ENCODE data around the gene TBC1D2. TPM values are rescaled to one million over a fixed set of nuclear protein-coding genes. Genes with fewer than 3 reads are reported as not detected.
A peak's percentile ranks its signal among the peaks of the same experiment; 100 is the strongest.

Gene TBC1D2
- total RNA-seq, 1 donor from 2014 or later: 17.4 TPM

GRCh38 chr9:98192503-98193335 lies 62.7 kb downstream of the TBC1D2 start, which contains the start of gene CORO2A:
TSS of gene CORO2A (minus strand) at chr9:98192637. CDS start at chr9:98157660, 34,977 bp downstream.
- ATAC-seq (peak; percentile 90), DNase-seq (ENCODE audit: low spot score) (peak; percentile 87)

DNA sequence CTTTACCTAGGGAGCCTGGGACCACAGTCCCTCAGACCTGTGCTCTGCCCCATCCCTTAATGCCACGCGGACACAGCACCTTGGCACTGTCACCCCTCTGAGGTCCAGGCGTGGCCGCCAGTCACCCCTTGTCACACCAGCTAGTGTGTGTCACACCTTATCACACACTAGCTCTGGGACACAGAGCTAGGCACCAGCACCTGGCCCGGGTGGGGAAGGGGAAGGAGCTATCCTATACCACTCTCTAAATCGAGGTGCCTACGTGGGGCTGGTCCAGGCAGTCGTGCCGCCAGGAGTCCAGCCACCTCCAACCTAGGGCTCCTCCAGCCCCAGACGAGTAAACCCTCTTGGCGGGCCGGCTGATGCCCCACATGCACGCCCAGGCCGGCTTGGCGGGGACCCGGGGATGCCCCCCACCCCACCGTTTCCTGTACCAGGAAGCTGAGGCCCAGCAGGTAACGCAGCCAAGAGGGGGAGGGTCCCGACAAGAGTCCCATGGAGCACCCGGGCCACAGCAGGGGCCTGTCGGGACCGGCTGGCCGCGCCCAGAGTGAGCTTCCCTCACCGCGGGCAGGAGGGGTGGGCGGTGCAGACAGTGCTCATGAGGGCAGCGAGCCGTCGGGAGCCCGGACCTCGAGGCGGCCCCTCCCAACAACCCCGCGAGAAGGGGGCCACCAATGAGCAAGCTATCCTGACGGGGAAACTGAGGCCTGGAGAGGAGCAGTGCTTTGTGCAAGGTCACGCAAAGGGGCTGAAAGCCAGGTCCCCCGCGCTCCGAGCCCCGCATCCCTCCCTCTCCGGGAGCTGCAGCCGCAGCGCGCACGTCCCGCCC lies 63.6 kb downstream of the TBC1D2 start:
- ATAC-seq (peak; percentile 23), DNase-seq (ENCODE audit: low spot score) (peak; percentile 62)

- ATAC-seq (no peak), DNase-seq (ENCODE audit: low spot score) (no peak)
Measured at GRCh38 chr9:98191181-98191608, 64.3 kb downstream of the TBC1D2 start.

- ATAC-seq: no peak
- DNase-seq (ENCODE audit: low spot score): no peak
Measured at GRCh38 chr9:98190757-98191105, 64.7 kb downstream of the TBC1D2 start.

DNA sequence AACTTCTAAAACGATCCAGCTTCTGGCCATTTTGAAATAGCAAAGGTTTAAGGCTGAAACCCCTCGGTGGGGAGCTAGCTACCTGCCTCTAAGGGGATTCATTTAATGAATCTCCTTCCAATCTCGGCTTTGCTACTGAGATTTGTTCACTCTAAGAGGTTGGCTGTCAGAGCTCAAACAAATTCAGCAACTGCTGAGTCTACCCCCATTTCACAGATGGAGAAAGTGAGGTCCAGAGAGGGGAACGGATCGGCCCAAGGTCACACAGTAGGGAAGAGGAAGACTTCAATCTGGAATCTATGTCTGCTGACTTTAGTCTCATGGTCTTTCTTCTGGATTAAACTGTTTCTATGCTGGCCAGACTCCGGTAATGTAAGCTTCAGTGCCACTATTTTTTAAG lies 66.0 kb downstream of the TBC1D2 start:
- no peak for ATAC-seq
- DNase-seq (ENCODE audit: low spot score): no peak

DNA sequence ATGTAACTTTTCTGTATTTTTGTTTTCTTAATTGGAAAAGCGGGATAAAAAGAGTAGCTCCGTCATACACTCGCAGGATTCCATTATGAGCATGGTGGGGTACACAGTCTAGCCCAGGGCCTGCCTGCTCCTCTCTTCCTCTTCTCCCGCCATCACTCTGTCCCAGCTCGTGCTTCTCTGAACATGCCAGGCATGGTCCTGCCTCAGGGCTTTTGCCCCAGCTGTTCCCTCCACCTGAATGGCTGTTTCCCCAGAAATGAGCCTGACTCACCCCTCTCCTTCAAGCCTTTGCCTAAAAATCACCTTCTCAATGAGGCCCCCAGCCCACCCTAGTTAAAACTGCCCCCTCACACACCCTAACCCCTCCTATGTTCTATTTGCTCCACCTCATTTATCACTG lies 67.5 kb downstream of the TBC1D2 start:
- DNase-seq (ENCODE audit: low spot score) (no peak), ATAC-seq (no peak)

DNA sequence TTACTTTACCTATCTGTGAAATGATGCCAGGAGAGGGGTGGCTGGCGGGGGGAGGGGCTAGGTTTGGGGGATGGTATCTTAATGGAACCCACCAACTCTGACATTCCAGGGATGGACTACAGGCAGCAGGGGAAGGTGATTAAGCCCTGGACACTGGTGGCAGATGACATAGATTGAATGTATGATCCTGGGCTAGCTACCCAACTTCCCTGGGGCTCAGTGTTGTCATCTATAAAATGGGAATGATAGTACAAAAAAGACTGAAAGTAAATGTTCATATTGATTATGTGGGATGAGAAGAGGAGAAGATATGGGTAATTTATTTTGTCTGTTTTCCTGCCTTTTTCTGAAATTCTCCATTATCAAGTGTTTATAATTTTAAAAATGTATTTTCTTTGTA lies 69.2 kb downstream of the TBC1D2 start:
- DNase-seq (ENCODE audit: low spot score) (no peak), ATAC-seq (no peak)

DNA sequence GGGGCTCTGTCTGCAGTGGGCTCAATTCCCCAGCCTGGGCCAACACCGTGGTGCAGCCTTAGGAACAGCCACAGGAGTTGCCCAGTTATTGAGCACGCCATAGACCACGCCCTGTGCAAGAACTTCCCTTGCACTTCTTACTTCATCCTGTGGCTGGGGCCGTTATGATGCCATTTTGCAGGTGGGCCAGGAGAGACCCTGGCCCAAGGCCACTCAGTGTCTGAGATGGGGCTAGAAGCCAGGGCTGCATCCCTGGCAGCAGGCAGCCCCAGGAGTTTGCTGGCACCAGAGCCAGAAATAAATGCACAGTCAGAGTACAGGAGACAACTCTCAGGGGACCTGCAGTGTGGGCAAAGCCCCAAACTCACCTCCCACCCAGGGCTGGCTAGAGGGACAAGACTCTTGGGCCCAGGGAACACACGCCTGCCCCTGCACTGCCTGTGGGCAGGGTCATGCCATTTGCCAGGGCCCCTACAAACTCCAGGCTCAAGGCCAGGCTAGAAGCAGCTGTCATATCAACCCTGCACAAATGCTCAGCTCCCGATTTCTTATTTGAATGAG lies 69.8 kb downstream of the TBC1D2 start:
- no peak for DNase-seq (ENCODE audit: low spot score)
- ATAC-seq: no peak

GRCh38 chr9:98185021-98185567 lies 70.4 kb downstream of the TBC1D2 start:
- DNase-seq (ENCODE audit: low spot score) (no peak), ATAC-seq (no peak)

- ATAC-seq: no peak
Measured at GRCh38 chr9:98184326-98184725, 71.1 kb downstream of the TBC1D2 start.

DNA sequence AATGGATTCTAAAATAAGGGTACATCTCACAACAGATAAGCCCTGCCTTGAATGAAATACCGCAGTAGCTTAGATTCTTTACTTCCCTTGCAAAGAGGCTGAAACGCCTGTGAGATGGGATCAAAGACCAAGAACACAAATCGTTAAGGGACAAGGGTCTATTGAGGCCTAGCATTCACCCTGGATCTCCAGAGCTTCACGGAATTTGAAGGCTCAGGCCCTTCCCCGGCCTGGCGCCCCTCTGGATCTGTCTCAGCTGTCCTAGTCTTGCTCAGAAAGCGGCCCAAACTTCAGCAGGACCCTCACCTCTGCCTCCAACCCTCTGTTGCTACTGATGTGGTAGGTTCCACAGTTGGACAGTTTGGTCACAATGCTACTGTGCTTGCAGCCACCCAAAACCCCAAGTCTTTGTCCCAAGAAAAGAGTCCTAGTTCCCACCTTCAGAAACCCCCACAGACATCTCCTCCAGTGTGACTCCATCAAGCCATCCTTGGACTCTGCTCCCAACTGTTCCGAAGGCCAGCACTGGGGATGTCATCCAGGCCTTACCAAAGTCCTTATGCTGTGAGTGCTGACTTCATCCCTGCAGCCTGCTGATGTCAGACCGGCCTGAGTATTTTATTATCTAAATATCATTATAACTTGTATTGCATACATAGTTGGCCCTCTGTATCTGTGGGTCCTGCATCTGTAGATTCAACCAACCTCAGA lies 72.4 kb downstream of the TBC1D2 start:
- peak; percentile 80 for ATAC-seq

More at GRCh38 chr9:98184326-98184725, 71.1 kb downstream of the TBC1D2 start:
- no peak for DNase-seq (ENCODE audit: low spot score)

DNA sequence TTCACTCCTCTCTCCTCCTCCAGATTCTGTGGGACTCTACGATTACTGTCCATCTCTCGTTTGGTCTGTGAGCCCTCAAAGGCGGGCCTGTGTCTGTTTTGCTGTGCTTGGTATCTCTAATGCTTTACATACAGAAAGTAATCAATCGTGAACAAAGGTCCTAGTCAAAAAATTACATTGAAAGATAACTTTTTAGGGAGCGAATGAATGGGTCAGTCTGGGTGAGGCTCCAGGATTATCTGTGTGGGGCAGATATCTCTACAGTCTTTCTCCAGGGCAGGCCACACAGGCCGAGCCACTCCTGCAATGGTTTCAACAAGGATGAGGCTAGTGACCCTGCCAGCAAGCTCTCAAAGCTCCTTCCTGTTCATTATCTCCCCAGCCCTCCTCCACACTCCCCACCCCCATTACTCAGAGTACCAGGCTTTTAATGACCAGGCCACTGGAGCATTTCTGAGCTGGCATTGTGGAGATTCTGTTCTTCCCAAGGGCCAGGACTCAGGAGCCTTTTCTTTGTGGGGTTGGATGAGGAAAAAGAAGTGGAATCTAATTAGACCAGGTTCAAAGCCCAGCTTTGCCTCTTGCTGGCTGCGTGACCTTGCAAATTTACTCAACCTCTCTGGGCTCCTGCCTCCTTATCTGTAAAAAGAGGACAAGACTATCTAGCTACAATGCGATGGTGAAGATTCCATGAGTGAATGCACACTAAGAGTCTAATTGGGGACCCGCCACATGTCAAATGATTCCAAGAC lies 73.2 kb downstream of the TBC1D2 start:
- ATAC-seq: no peak

More for the DNA sequence above, 72.4 kb downstream of the TBC1D2 start:
- DNase-seq (ENCODE audit: low spot score): no peak

DNA sequence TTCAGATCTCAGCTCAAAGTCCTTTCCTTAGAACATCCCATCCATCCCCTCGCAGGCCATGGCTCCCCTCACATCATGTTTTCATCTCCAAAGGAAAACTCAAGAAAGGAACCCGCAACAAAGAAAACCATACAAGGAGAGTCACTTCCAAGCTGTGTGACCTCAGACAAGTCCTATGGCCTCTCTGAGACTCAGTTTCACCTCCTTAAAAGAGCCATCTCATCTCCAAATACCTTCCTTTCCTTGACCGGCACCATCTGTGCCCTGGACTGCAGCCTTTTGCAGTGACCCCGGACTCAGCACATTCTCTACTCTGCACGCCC lies 73.7 kb downstream of the TBC1D2 start:
- ATAC-seq (no peak), DNase-seq (ENCODE audit: low spot score) (no peak)

More for the DNA sequence above, 73.2 kb downstream of the TBC1D2 start:
- DNase-seq (ENCODE audit: low spot score): no peak

GRCh38 chr9:98180996-98181395 lies 74.5 kb downstream of the TBC1D2 start:
- ATAC-seq (no peak), DNase-seq (ENCODE audit: low spot score) (no peak)

DNA sequence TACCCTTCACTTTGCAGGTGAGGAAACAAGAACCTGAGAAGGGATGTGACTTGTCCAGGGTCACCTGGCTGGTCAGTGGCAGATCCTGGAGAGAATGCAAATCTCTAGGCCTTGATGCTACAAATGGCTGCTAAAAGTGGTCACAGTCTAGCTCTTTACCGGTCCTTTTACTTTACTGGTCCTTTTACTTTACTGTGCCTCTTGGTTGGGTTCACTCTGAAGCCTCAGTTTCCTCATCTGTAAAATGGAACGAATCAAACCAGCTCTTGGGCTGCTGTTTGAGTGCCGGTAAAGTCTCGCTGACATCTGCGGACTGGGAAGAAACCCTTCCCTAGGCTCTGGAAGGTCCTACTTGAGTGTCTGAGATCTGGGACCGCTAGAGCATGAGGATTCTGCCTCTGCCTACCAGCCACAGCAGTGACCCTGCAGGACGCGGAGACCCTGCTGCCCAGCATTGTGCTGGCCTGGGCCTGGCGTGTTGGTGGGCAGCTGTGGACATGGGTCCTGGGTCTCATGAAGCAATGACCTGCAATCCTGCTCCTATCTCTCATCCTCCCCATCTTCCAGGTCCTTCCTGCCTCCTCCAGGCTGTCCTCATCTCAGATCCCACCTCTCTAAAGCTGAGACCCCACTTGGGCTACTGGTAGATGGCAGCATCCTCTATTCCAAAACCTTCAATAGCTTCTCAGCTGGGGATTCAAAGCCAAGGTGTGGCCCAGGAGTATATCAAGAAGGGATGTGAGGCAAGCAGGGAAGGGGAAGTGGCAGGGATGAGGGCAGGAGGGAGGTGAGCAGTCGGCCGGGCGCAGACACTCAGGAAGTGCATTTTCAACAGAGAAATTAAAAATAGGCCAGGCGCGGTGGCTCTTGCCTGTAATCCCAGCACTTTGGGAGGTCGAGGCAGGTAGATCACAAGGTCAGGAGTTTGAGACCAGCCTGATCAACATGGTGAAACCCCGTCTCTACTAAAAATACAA lies 76.3 kb downstream of the TBC1D2 start:
- ATAC-seq (no peak), DNase-seq (ENCODE audit: low spot score) (no peak)

GRCh38 chr9:98176391-98177259 lies 78.8 kb downstream of the TBC1D2 start:
- DNase-seq (ENCODE audit: low spot score): no peak
- ATAC-seq: peak; percentile 48

DNA sequence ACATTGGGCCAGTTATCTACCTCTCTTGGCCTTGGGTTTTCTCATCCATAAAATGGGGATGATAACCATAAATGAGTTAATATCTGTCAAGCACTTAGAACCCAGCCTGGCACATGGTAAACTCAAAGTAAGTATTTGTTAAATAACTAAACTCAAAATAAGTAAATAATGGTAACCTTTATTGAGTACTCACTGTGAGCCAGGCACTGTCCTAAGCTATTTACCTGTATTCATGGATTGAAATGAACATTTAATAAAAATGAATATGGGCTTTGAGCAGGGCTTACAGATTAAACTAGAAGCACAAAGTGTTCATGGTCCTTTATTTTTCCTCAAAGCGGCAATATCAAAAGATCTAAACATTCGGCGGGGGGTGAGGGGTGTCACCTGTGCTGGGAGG lies 79.7 kb downstream of the TBC1D2 start:
- ATAC-seq (no peak), DNase-seq (ENCODE audit: low spot score) (no peak)

- ATAC-seq (no peak), DNase-seq (ENCODE audit: low spot score) (no peak)
Measured at GRCh38 chr9:98175028-98175569, 80.3 kb downstream of the TBC1D2 start.
